ENCODE data around the gene TRMT61A. TPM values are rescaled to one million over a fixed set of nuclear protein-coding genes. Genes with fewer than 3 reads are reported as not detected.

Gene TRMT61A
- total and polyA plus RNA-seq, 9 of the 15 experiments (the other 6 are each of a cell fraction or from before 2014, with no cell fraction given): 0.10 to 24.8 (median 5.1) TPM

DNA sequence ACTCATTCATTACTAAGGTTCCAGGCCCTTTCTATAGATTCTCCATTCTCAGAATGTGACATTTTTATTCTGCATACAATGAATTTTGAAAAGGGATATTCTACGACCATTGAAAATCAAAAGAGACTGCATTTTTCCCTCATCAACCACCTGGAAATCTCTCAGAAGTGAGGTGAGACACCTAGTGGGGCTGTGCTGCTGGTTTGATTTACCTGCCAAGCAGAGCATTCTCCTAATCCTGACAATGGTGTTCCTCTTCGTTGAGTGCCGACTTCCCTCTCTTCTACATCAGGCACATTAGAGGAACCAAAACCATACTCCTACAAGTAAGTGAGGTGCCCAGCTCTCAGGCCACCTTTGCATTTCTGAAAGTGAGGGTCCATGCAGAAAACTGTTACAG, 21.2 kb upstream of the TRMT61A start:
- peaks cover 0 to 6% of the 10 kb centered on the region in 2 experiments; a peak in 2 of 5 replicates for H3K4me1 ChIP-seq (replicated peaks in 1 of 2; ENCODE audit: control insufficient read depth in 2 of 2, insufficient read depth in 2 of 2, low read length in 2 of 2)
- intact Hi-C loops (cut with micrococcal nuclease) (no loop called here), in situ Hi-C loops (cut with MboI) (no loop called here)
- no peak overlapping the region for H3K4me2 ChIP-seq (ENCODE audit: insufficient read depth, low read length)
- WGBS (ENCODE audit: insufficient coverage, low coverage, missing lambda C conversion rate): 93% methylated on average over 3 of the region's 3 CpGs
- POLR2A ChIA-PET: interaction anchor here (0.7 kb wide), 1 partner anchor 32 kb away, joined by 3 read pairs; no protein-coding TSS in a partner anchor
- TF ChIP-seq HMG20B (CRISPR knock-in tag; IDR thresholded peaks at IDR 0.05) (no peak), ARID2 (IDR thresholded peaks at IDR 0.05) (no peak), SP1 (CRISPR knock-in tag; IDR thresholded peaks at IDR 0.05) (no peak), POLR2AphosphoS2 (IDR thresholded peaks at IDR 0.05; ENCODE audit: low read length) (no peak), BCLAF1 (IDR thresholded peaks at IDR 0.05; ENCODE audit: borderline replicate concordance in 1 of 2, control insufficient read depth in 1 of 2, low read depth in 2 of 2, low read length in 1 of 2) (no peak), ZNF24 (IDR thresholded peaks at IDR 0.05) (no peak), MBD2 (IDR thresholded peaks at IDR 0.05; ENCODE audit: borderline replicate concordance, low read depth) (no peak), CXXC5 (CRISPR knock-in tag; IDR thresholded peaks at IDR 0.05) (no peak), ZNF780A (CRISPR knock-in tag; IDR thresholded peaks at IDR 0.05) (no peak), PRPF4 (IDR thresholded peaks at IDR 0.05; ENCODE audit: insufficient read depth, low read depth, low read length, poor library complexity, severe bottlenecking) (no peak)
- TF ChIP-seq, protein P1, sequence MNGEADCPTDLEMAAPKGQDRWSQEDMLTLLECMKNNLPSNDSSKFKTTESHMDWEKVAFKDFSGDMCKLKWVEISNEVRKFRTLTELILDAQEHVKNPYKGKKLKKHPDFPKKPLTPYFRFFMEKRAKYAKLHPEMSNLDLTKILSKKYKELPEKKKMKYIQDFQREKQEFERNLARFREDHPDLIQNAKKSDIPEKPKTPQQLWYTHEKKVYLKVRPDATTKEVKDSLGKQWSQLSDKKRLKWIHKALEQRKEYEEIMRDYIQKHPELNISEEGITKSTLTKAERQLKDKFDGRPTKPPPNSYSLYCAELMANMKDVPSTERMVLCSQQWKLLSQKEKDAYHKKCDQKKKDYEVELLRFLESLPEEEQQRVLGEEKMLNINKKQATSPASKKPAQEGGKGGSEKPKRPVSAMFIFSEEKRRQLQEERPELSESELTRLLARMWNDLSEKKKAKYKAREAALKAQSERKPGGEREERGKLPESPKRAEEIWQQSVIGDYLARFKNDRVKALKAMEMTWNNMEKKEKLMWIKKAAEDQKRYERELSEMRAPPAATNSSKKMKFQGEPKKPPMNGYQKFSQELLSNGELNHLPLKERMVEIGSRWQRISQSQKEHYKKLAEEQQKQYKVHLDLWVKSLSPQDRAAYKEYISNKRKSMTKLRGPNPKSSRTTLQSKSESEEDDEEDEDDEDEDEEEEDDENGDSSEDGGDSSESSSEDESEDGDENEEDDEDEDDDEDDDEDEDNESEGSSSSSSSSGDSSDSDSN (IDR thresholded peaks at IDR 0.05; ENCODE audit: borderline replicate concordance in 1 of 2, low read depth in 2 of 2, low read length in 2 of 2): no peak
- TF ChIP-seq, protein P2, sequence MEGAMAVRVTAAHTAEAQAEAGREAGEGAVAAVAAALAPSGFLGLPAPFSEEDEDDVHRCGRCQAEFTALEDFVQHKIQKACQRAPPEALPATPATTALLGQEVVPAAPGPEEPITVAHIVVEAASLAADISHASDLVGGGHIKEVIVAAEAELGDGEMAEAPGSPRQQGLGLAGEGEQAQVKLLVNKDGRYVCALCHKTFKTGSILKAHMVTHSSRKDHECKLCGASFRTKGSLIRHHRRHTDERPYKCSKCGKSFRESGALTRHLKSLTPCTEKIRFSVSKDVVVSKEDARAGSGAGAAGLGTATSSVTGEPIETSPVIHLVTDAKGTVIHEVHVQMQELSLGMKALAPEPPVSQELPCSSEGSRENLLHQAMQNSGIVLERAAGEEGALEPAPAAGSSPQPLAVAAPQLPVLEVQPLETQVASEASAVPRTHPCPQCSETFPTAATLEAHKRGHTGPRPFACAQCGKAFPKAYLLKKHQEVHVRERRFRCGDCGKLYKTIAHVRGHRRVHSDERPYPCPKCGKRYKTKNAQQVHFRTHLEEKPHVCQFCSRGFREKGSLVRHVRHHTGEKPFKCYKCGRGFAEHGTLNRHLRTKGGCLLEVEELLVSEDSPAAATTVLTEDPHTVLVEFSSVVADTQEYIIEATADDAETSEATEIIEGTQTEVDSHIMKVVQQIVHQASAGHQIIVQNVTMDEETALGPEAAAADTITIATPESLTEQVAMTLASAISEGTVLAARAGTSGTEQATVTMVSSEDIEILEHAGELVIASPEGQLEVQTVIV (CRISPR knock-in tag; IDR thresholded peaks at IDR 0.05; ENCODE audit: borderline replicate concordance): no peak
- CTCF ChIA-PET (ENCODE audit: low intra/inter-chr PET ratio): no interaction called here
- no peak overlapping the region for H2AFZ ChIP-seq (ENCODE audit: low read depth, low read length)
- H3K79me2 ChIP-seq (ENCODE audit: control insufficient read depth, insufficient read depth, low read length): no peaks in the 10 kb centered on the region
- no peaks in the 10 kb centered on the region for H3K27me3 ChIP-seq (ENCODE audit: control insufficient read depth in 2 of 2, insufficient read depth in 2 of 2, low read length in 2 of 2)
- no peak for DNase-seq (ENCODE audit: extremely low read depth in 1 of 4, low spot score in 3 of 4)
- no peak for ATAC-seq
- no peak for FAIRE-seq
- BruUV-seq (replicated peaks): no TSS peak
- peaks cover 48% of the 10 kb centered on the region for H3K36me3 ChIP-seq (ENCODE audit: control insufficient read depth, insufficient read depth, low read length)
- no peaks in the 10 kb centered on the region for H3K9me1 ChIP-seq (ENCODE audit: control insufficient read depth, insufficient read depth, low read length)
- H3K9ac ChIP-seq (ENCODE audit: insufficient read depth in 1 of 2, low read depth in 2 of 2, low read length in 2 of 2): no peak overlapping the region
- H3K9me3 ChIP-seq (replicated peaks; ENCODE audit: control insufficient read depth, insufficient read depth, low read depth, low read length): no peaks in the 10 kb centered on the region
- H3K4me3 ChIP-seq: no peak overlapping the region
- H3K27ac ChIP-seq (ENCODE audit: extremely low read depth, low read depth, low read length): no peak overlapping the region
- H4K20me1 ChIP-seq (replicated peaks; ENCODE audit: control insufficient read depth, insufficient read depth, low read length): no peaks in the 10 kb centered on the region

Data from K562 (cell line).